PFSK-1 (cell line): Measurements from ENCODE around the gene PPP6C.

ENCODE experiments used
- FOXP2 ChIP-seq: optimal IDR thresholded peaks from 2 replicates; pipeline ENCODE3; 2011; ENCODE audit warnings: borderline replicate concordance, control low read depth, inconsistent platforms; ENCODE audit not compliant: insufficient read depth; ENCODE audit errors: extremely low read length, extremely low read depth
- POLR2AphosphoS5 ChIP-seq: IDR thresholded peaks from 2 replicates; pipeline ENCODE4 v1.6.1; 2012; ENCODE audit warnings: low read depth, mild to moderate bottlenecking, control low read depth, low read length, moderate library complexity
- SIN3A ChIP-seq: IDR thresholded peaks from 2 replicates; pipeline ENCODE4 v1.6.1; 2012; ENCODE audit warnings: mild to moderate bottlenecking, low read length, moderate library complexity, borderline replicate concordance; ENCODE audit not compliant: insufficient read depth
- TAF1 ChIP-seq: IDR thresholded peaks from 2 replicates; pipeline ENCODE4 v1.6.1; 2012; ENCODE audit warnings: low read length, control low read depth, borderline replicate concordance; ENCODE audit not compliant: insufficient read depth
- TF ChIP-seq, protein P1 (sequence below), 2 experiments: IDR thresholded peaks; 2 replicates each; pipeline versions ENCODE4 v1.6.1 to v1.8.0; 2011 to 2012; ENCODE audit warnings: low read depth in 2 of 2, low read length in 2 of 2, control low read depth in 1 of 2, inconsistent platforms in 1 of 2, mild to moderate bottlenecking in 1 of 2, moderate library complexity in 1 of 2; ENCODE audit not compliant: insufficient read depth in 1 of 2

PPP6C gene

GRCh38 chr9:125103770-125104460 lies 85.7 kb downstream of the PPP6C start:
- no peak for TF ChIP-seq POLR2AphosphoS5
- no peak for TF ChIP-seq TAF1
- TF ChIP-seq FOXP2: no peak
- TF ChIP-seq SIN3A: no peak
- TF ChIP-seq, protein P1, sequence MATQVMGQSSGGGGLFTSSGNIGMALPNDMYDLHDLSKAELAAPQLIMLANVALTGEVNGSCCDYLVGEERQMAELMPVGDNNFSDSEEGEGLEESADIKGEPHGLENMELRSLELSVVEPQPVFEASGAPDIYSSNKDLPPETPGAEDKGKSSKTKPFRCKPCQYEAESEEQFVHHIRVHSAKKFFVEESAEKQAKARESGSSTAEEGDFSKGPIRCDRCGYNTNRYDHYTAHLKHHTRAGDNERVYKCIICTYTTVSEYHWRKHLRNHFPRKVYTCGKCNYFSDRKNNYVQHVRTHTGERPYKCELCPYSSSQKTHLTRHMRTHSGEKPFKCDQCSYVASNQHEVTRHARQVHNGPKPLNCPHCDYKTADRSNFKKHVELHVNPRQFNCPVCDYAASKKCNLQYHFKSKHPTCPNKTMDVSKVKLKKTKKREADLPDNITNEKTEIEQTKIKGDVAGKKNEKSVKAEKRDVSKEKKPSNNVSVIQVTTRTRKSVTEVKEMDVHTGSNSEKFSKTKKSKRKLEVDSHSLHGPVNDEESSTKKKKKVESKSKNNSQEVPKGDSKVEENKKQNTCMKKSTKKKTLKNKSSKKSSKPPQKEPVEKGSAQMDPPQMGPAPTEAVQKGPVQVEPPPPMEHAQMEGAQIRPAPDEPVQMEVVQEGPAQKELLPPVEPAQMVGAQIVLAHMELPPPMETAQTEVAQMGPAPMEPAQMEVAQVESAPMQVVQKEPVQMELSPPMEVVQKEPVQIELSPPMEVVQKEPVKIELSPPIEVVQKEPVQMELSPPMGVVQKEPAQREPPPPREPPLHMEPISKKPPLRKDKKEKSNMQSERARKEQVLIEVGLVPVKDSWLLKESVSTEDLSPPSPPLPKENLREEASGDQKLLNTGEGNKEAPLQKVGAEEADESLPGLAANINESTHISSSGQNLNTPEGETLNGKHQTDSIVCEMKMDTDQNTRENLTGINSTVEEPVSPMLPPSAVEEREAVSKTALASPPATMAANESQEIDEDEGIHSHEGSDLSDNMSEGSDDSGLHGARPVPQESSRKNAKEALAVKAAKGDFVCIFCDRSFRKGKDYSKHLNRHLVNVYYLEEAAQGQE (IDR thresholded peaks at IDR 0.05; ENCODE audit: insufficient read depth in 1 of 2, low read depth in 2 of 2, low read length in 2 of 2): no peak

- TF ChIP-seq, protein P1 (IDR thresholded peaks at IDR 0.05; ENCODE audit: insufficient read depth in 1 of 2, low read depth in 2 of 2, low read length in 2 of 2): no peak
- no peak for TF ChIP-seq SIN3A
- no peak for TF ChIP-seq TAF1
- no peak for TF ChIP-seq POLR2AphosphoS5
- TF ChIP-seq FOXP2: no peak
Observed at GRCh38 chr9:125103021-125103420, 86.6 kb downstream of the PPP6C start.

- TF ChIP-seq FOXP2 (no peak), POLR2AphosphoS5 (no peak), SIN3A (no peak), TAF1 (no peak)
- TF ChIP-seq, protein P1 (IDR thresholded peaks at IDR 0.05; ENCODE audit: insufficient read depth in 1 of 2, low read depth in 2 of 2, low read length in 2 of 2): no peak
Observed at GRCh38 chr9:125100822-125101221, 88.8 kb downstream of the PPP6C start.

DNA sequence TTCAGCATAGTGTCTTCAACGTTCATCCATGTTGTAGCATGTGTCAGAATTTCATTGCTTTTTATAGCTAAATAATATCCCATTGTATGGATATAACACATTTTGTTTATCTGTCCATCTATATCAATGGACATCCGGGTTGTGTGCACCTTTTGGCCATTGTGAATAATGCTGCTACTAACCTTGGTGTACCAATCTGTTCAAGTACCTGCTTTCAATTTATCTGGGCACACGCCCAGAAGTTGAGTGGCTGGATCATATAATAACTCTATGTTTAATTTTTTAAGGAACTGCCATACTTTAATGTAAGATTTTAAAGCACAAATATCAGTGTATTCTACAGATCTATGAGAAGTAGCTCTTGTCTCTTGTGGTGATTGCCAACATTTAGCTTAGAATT lies 89.8 kb downstream of the PPP6C start:
- TF ChIP-seq TAF1 (no peak), SIN3A (no peak), FOXP2 (no peak), POLR2AphosphoS5 (no peak)
- TF ChIP-seq, protein P1 (IDR thresholded peaks at IDR 0.05; ENCODE audit: insufficient read depth in 1 of 2, low read depth in 2 of 2, low read length in 2 of 2): no peak
